SU-DHL-6 (cell line): ENCODE data around the gene ZSCAN30.

Source experiments
- H2AFZ ChIP-seq: fragments of 200-600 bp; sonication (generic); 2 replicates; pipeline ENCODE4 v1.6.1; 2014; ENCODE audit warnings: low read depth, mild to moderate bottlenecking, moderate library complexity, mixed read lengths, antibody characterized with exemption, low read length; ENCODE audit not compliant: severe bottlenecking
- H3F3A ChIP-seq: fragments of 200-600 bp; shearing (Covaris generic); 2 replicates; pipeline ENCODE4 v1.6.0; 2016; ENCODE audit warnings: antibody characterized with exemption, mild to moderate bottlenecking; ENCODE audit not compliant: insufficient read depth
- H3K27ac ChIP-seq: fragments of 200-600 bp; sonication (generic); 2 replicates; pipeline ENCODE4 v1.5.1; 2016; ENCODE audit warnings: low read depth, mild to moderate bottlenecking, low read length, moderate library complexity, mixed read lengths
- H3K27me3 ChIP-seq: fragments of 200-600 bp; sonication (generic), shearing (Covaris generic); 2 replicates; pipeline ENCODE4 v1.6.0; 2014; ENCODE audit warnings: mild to moderate bottlenecking, low read length
- H3K36me3 ChIP-seq: fragments of 200-600 bp; sonication (generic); 2 replicates; pipeline ENCODE4 v1.6.1; 2014; ENCODE audit warnings: mild to moderate bottlenecking, low read length, mixed read lengths
- H3K4me2 ChIP-seq: fragments of 300-600, 200-600 bp; shearing (Covaris generic), sonication (generic); 2 replicates; pipeline ENCODE4 v1.6.0; 2014; ENCODE audit warnings: low read length, low read depth, mild to moderate bottlenecking; ENCODE audit not compliant: poor library complexity, severe bottlenecking
- H3K4me3 ChIP-seq: fragments of 200-600 bp; sonication (generic); 2 replicates; pipeline ENCODE4 v1.5.1; 2014; ENCODE audit warnings: antibody characterized with exemption, low read length, mild to moderate bottlenecking, mixed read lengths; ENCODE audit not compliant: insufficient read depth, poor library complexity, severe bottlenecking
- H3K79me2 ChIP-seq: fragments of 200-600 bp; sonication (generic); 2 replicates; pipeline ENCODE4 v1.6.1; 2014; ENCODE audit warnings: mild to moderate bottlenecking, low read length, moderate library complexity; ENCODE audit not compliant: insufficient read depth
- H3K9ac ChIP-seq: fragments of 200-600 bp; sonication (generic); 2 replicates; pipeline ENCODE4 v1.7.0; 2014; ENCODE audit warnings: mild to moderate bottlenecking, low read length
- H3K9me2 ChIP-seq: fragments of 200-600 bp; sonication (generic); replicated peaks from 2 replicates; pipeline ENCODE4 v1.6.1; 2014; ENCODE audit warnings: low read length; ENCODE audit not compliant: insufficient read depth
- H3K9me3 ChIP-seq: fragments of 200-600 bp; sonication (generic); 2 replicates; pipeline ENCODE4 v1.6.1; 2014; ENCODE audit warnings: low read length, mixed read lengths; ENCODE audit not compliant: insufficient read depth
- H4K20me1 ChIP-seq: fragments of 200-600 bp; sonication (generic); 2 replicates; pipeline ENCODE4 v1.6.1; 2014; ENCODE audit warnings: low read depth, mild to moderate bottlenecking, antibody characterized with exemption, low read length, moderate library complexity, mixed read lengths
- CTCF ChIP-seq: fragments of 200-600 bp; sonication (generic); IDR thresholded peaks from one replicate; pipeline ENCODE4 v1.5.1; 2017; ENCODE audit warnings: antibody characterized with exemption, mild to moderate bottlenecking, low read length, moderate library complexity; ENCODE audit not compliant: insufficient read depth, poor library complexity, severe bottlenecking
- EZH2phosphoT487 ChIP-seq: fragments of 200-600 bp; sonication (generic), shearing (Covaris generic); conservative IDR thresholded peaks from 2 replicates; pipeline ENCODE4 v1.6.1; 2018; ENCODE audit warnings: mild to moderate bottlenecking, antibody characterized with exemption, low read length, moderate library complexity, mixed read lengths

The ZSCAN30 gene

GRCh38 chr18:35236571-35237363 is 53.3 kb downstream of the ZSCAN30 start:
- Histone ChIP-seq H2AFZ (no peak overlapping the region), H3K27me3 (no peaks in the 10 kb centered on the region), H3K9ac (no peak overlapping the region), H3K9me3 (no peaks in the 10 kb centered on the region), H3K36me3 (0 out of 2 replicates have a peak, but pooled peaks cover under 1% of the 10 kb centered on the region), H3K9me2 (no peaks in the 10 kb centered on the region), H4K20me1 (no peaks in the 10 kb centered on the region), H3K27ac (no peak overlapping the region), H3K4me2 (no peak overlapping the region), H3K4me3 (no peak overlapping the region), H3F3A (no peaks in the 10 kb centered on the region; the same call in 1 of the 2 replicates), H3K79me2 (peaks cover 9% of the 10 kb centered on the region)
- TF ChIP-seq EZH2phosphoT487, result no peak

DNA sequence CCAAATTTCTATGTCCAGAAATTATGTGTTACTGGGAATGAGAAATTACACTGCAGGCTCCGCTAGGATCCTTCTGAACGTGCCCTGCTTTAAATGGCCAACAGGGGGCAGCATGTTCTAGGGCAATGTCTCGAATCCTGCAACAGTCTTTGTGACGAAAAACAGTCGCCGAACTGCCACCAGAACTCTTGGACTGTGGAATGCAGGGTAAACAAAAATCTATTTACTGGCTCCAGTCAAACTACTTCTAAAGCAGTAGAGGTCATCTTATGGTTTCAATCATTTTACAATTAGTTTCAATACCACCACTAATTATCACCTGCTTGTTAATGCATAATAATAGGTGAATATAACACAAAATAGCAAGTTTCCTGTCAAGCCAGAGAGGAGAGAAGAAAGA is 59.0 kb downstream of the ZSCAN30 start:
- TF ChIP-seq CTCF (peak; percentile 98), EZH2phosphoT487 (no peak)
- peak overlapping the region; percentile 23 for H3K4me3 ChIP-seq
- H3K9me2 ChIP-seq, result no peaks in the 10 kb centered on the region
- no peaks in the 10 kb centered on the region for H3F3A ChIP-seq
- no peaks in the 10 kb centered on the region for H3K36me3 ChIP-seq
- no peaks in the 10 kb centered on the region for H3K9me3 ChIP-seq
- no peaks in the 10 kb centered on the region for H4K20me1 ChIP-seq
- peak overlapping the region; percentile 97 for H2AFZ ChIP-seq
- peak overlapping the region; percentile 37; the same call in 1 of the 2 replicates for H3K9ac ChIP-seq
- no peaks in the 10 kb centered on the region for H3K27me3 ChIP-seq
- no peak overlapping the region for H3K27ac ChIP-seq
- peak overlapping the region; percentile 72 for H3K4me2 ChIP-seq
- no peaks in the 10 kb centered on the region for H3K79me2 ChIP-seq

GRCh38 chr18:35227254-35227653 is 62.8 kb downstream of the ZSCAN30 start:
- H2AFZ ChIP-seq, result no peak overlapping the region
- no peaks in the 10 kb centered on the region for H3K36me3 ChIP-seq

More at GRCh38 chr18:35227254-35227653, 62.8 kb downstream of the ZSCAN30 start:
- Histone ChIP-seq H3K79me2 (no peaks in the 10 kb centered on the region), H3K4me2 (no peak overlapping the region), H3K9me3 (no peaks in the 10 kb centered on the region), H3K9ac (no peak overlapping the region), H3K27me3 (no peaks in the 10 kb centered on the region), H4K20me1 (no peaks in the 10 kb centered on the region), H3K9me2 (no peaks in the 10 kb centered on the region), H3K27ac (no peak overlapping the region), H3K4me3 (no peak overlapping the region), H3F3A (no peaks in the 10 kb centered on the region)
- TF ChIP-seq CTCF (no peak), EZH2phosphoT487 (no peak)
